Natural killer cell (primary cell): ENCODE measurements around the gene GRK1. TPM values are rescaled to one million over a fixed set of nuclear protein-coding genes. Genes with fewer than 3 reads are reported as not detected.

Source experiments
- ATAC-seq, 3 donors: fragments of 150-1000 bp in 2 of 3; fragments of 200-7000 bp in 1 of 3; cut with Tn5 transposase; 1 replicate in 1 of 3; 2 replicates in 2 of 3; pipeline ENCODE4 v1.10.0; 2021; ENCODE audit warnings: mild to moderate bottlenecking in 2 of 3, moderate library complexity in 2 of 3
- DNase-seq, 2 donors: peaks; one replicate each; pipeline versions ENCODE4 v3.0.0 to v3.0.0-alpha.2; 2013 to 2021; ENCODE audit warnings: mixed read lengths in 1 of 2
- H3K27ac ChIP-seq: one replicate; pipeline ENCODE4 v1.5.1; 2013; ENCODE audit warnings: mild to moderate bottlenecking, low read length
- H3K27me3 ChIP-seq: one replicate; pipeline ENCODE4 v1.6.1; 2013; ENCODE audit warnings: low read length; ENCODE audit not compliant: control insufficient read depth, insufficient read depth
- H3K36me3 ChIP-seq: one replicate; pipeline ENCODE4 v1.6.1; 2013; ENCODE audit warnings: low read length; ENCODE audit not compliant: control insufficient read depth, insufficient read depth
- H3K4me1 ChIP-seq: one replicate; pipeline ENCODE4 v1.6.1; 2013; ENCODE audit warnings: low read length; ENCODE audit not compliant: control insufficient read depth, insufficient read depth
- H3K4me3 ChIP-seq: one replicate; pipeline ENCODE4 v1.5.1; 2013; ENCODE audit warnings: low read length
- H3K9me3 ChIP-seq: one replicate; pipeline ENCODE4 v1.6.1; 2013; ENCODE audit warnings: low read length; ENCODE audit not compliant: control insufficient read depth, insufficient read depth
- H3K27ac Mint-ChIP-seq, 2 donors: one replicate each; pipeline ENCODE4 v1.8.0; 2022; ENCODE audit warnings: mild to moderate bottlenecking in 2 of 2, mixed read lengths in 2 of 2, moderate library complexity in 1 of 2
- H3K27me3 Mint-ChIP-seq, 2 donors: one replicate each; pipeline ENCODE4 v1.8.0; 2022; ENCODE audit warnings: low read depth in 2 of 2, mixed read lengths in 2 of 2
- H3K36me3 Mint-ChIP-seq: one replicate; pipeline ENCODE4 v1.8.0; 2022; ENCODE audit warnings: mixed read lengths
- H3K4me1 Mint-ChIP-seq, 2 donors: one replicate each; pipeline ENCODE4 v1.8.0; 2022; ENCODE audit warnings: mixed read lengths in 2 of 2
- H3K4me3 Mint-ChIP-seq: one replicate; pipeline ENCODE4 v1.8.0; 2022; ENCODE audit warnings: mild to moderate bottlenecking, moderate library complexity, mixed read lengths
- H3K9me3 Mint-ChIP-seq, 2 donors: one replicate each; pipeline ENCODE4 v1.8.0; 2022; ENCODE audit warnings: mixed read lengths in 2 of 2
- WGBS: methylation state at CpG from one replicate; pipeline ENCODE4 v1.1.7; 2013; ENCODE audit warnings: missing lambda C conversion rate; ENCODE audit not compliant: insufficient coverage; 5-methylcytosine and 5-hydroxymethylcytosine counted together
- intact Hi-C: fragments of 100-400 bp; cut with micrococcal nuclease; formaldehyde crosslinking; loops from one replicate; pipeline ENCODE4 v1.14.2; 2022
- total RNA-seq, 4 donors: library from RNA; stranded (reverse); fragments of 120-200 nt in 1 of 4; gene quantifications; one replicate each; pipeline versions ENCODE4 v1.2.3 to v1.2.4, GENCODE V29; 2013 to 2022
- TF ChIP-seq, protein P1 (sequence below): fragments of 200-600 bp; IDR thresholded peaks from one replicate; pipeline ENCODE4 v1.8.0; 2022; ENCODE audit warnings: antibody characterized with exemption

GRK1 gene
- total RNA-seq, 3 donors from 2014 or later (not counting 1 experiment from before 2014, with no cell fraction given): not detected

DNA sequence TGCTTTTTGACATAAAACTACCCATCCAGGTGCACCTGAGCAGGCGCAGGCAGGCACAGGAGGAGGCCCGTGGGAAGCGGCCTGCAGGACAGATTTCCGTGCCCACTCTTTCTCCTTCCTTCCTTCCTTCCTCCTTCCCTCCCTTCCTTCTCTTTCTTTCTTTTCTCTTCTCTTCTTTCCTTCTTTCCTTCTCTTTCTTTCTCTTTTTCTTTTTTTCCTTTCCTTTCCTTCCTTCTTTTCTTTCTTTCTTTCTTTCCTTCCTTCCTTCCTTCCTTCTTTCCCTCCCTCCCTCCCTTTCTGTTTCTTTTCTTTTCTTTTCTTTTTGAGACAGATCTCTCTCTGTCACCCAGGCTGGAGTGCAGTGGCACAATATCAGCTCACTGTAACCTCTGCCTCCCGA, 70.8 kb downstream of the GRK1 start:
- Mint-ChIP-seq H3K9me3 (no peaks in the 10 kb centered on the region), H3K36me3 (no peaks in the 10 kb centered on the region), H3K27me3 (peaks cover 21 to 24% of the 10 kb centered on the region in 2 donors), H3K4me1 (peaks cover 14 to 26% of the 10 kb centered on the region in 2 donors), H3K27ac (no peak overlapping the region), H3K4me3 (no peak overlapping the region)
- peaks cover 18% of the 10 kb centered on the region for H3K4me1 ChIP-seq
- H3K9me3 ChIP-seq: no peaks in the 10 kb centered on the region
- H3K36me3 ChIP-seq: no peaks in the 10 kb centered on the region
- 85% methylated on average over 5 of the region's 5 CpGs for WGBS
- no peak overlapping the region for H3K4me3 ChIP-seq
- TF ChIP-seq, protein P1, sequence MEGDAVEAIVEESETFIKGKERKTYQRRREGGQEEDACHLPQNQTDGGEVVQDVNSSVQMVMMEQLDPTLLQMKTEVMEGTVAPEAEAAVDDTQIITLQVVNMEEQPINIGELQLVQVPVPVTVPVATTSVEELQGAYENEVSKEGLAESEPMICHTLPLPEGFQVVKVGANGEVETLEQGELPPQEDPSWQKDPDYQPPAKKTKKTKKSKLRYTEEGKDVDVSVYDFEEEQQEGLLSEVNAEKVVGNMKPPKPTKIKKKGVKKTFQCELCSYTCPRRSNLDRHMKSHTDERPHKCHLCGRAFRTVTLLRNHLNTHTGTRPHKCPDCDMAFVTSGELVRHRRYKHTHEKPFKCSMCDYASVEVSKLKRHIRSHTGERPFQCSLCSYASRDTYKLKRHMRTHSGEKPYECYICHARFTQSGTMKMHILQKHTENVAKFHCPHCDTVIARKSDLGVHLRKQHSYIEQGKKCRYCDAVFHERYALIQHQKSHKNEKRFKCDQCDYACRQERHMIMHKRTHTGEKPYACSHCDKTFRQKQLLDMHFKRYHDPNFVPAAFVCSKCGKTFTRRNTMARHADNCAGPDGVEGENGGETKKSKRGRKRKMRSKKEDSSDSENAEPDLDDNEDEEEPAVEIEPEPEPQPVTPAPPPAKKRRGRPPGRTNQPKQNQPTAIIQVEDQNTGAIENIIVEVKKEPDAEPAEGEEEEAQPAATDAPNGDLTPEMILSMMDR: no peak
- intact Hi-C loops: no loop called here
- no peak overlapping the region for H3K27ac ChIP-seq
- DNase-seq: no peak
- peaks cover 3% of the 10 kb centered on the region for H3K27me3 ChIP-seq
- no peak for ATAC-seq

DNA sequence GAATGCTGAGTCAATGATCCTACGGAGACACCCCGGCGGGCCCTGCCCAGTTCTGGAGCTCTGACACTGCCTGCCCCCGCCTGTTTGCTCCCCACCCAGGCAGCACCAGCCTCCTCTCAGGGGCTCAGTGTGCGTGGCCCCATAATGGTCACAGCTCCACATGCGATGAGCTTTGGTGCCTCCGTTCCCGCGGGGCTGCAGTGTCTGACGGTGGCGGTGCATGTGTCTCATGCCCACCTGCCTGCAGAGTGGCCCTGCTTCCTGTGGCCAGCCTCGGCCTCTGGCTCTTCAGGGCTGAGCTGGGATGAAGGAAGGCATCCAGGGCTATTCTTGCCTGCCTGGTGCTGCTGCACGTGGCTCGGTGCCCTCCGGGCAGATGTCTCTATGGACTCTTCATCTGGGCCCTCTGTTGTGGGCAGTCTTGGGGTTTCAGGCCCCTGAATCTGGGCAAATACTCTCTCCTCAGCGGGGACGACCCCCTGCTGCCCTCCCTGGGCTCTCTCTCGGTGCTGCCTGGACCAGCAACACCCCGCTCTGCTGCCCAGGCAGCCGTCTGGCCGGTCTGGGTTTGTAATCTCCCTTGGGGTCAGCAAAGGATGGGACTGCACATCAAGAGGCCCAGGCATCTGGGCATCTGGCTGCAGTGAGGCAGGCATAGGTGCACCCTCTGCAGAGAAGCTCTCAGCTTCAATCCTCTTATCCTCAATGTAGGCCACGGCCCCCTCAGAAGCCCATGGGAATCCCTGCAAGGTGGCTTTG, 72.7 kb downstream of the GRK1 start:
- TF ChIP-seq, protein P1: no peak
- no peak overlapping the region for H3K27ac ChIP-seq
- H3K9me3 Mint-ChIP-seq: no peaks in the 10 kb centered on the region
- H3K4me3 Mint-ChIP-seq: no peak overlapping the region
- H3K9me3 ChIP-seq: no peaks in the 10 kb centered on the region
- peaks cover 18% of the 10 kb centered on the region for H3K4me1 ChIP-seq
- H3K36me3 ChIP-seq: no peaks in the 10 kb centered on the region
- H3K27me3 Mint-ChIP-seq: peaks cover 25 to 27% of the 10 kb centered on the region in 2 donors
- ATAC-seq (no peak), DNase-seq (no peak)
- no peaks in the 10 kb centered on the region for H3K36me3 Mint-ChIP-seq
- peaks cover 3% of the 10 kb centered on the region for H3K27me3 ChIP-seq
- H3K27ac Mint-ChIP-seq: no peak overlapping the region
- intact Hi-C loops: no loop called here
- 88% methylated on average over 22 of the region's 22 CpGs for WGBS
- H3K4me3 ChIP-seq: no peak overlapping the region
- H3K4me1 Mint-ChIP-seq: peaks cover 15 to 22% of the 10 kb centered on the region in 2 donors

DNA sequence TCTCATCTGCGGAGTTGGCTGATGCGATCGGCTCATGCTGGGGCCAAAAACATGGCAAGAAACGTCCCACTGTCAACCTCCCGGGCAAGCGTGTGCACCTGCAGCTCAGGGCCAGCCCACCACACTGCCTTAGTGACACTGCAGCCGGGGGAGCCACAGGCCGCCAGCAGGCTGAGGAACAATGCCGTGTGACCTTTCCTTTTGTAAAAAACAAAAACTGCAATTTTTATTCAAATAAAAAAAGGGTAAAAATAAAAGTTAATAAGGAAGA, 73.2 kb downstream of the GRK1 start:
- Histone ChIP-seq H3K27ac (no peak overlapping the region), H3K4me1 (peaks cover 18% of the 10 kb centered on the region), H3K36me3 (no peaks in the 10 kb centered on the region), H3K4me3 (no peak overlapping the region), H3K9me3 (no peaks in the 10 kb centered on the region), H3K27me3 (peaks cover 3% of the 10 kb centered on the region)
- TF ChIP-seq, protein P1: no peak
- Mint-ChIP-seq H3K4me3 (no peak overlapping the region), H3K27me3 (peaks cover 28 to 32% of the 10 kb centered on the region in 2 donors), H3K27ac (no peak overlapping the region), H3K9me3 (no peaks in the 10 kb centered on the region), H3K36me3 (no peaks in the 10 kb centered on the region), H3K4me1 (peaks cover 19 to 22% of the 10 kb centered on the region in 2 donors)
- DNase-seq: no peak
- WGBS: 43% methylated on average over 8 of the region's 9 CpGs
- no peak for ATAC-seq
- intact Hi-C loops: no loop called here

DNA sequence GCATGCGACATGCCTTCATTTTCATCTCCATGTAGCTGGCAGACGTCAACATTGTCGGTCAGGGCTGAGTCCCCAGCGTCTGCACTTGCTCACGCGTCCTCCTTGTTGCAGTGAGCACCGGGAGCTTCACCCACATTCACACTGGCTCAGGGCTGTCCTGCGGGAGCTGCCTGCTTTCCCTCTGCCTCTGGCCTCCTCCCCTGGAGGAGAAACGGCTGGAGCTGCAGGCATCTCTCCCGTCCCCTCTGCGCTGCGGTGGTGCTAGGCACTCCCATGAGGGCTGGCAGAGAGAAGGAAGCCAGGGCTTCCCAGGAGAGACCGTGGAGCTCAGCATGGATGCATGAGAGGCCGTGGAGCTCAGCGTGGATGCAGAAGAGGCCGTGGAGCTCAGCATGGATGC, 73.6 kb downstream of the GRK1 start:
- TF ChIP-seq, protein P1: no peak
- Mint-ChIP-seq H3K36me3 (no peaks in the 10 kb centered on the region), H3K4me3 (no peak overlapping the region), H3K9me3 (no peaks in the 10 kb centered on the region), H3K27me3 (peaks cover 28 to 32% of the 10 kb centered on the region in 2 donors), H3K4me1 (peaks cover 19 to 22% of the 10 kb centered on the region in 2 donors), H3K27ac (no peak overlapping the region)
- Histone ChIP-seq H3K27ac (no peak overlapping the region), H3K9me3 (no peaks in the 10 kb centered on the region), H3K27me3 (peaks cover 3% of the 10 kb centered on the region), H3K4me1 (peaks cover 18% of the 10 kb centered on the region), H3K4me3 (no peak overlapping the region), H3K36me3 (no peaks in the 10 kb centered on the region)
- no peak for DNase-seq
- ATAC-seq: no peak
- intact Hi-C loops: no loop called here
- 73% methylated on average over 16 of the region's 16 CpGs for WGBS
